Measurements from ENCODE around the gene SNX30. TPM values are rescaled to one million over a fixed set of nuclear protein-coding genes. Genes with fewer than 3 reads are reported as not detected.

Gene SNX30
- total and polyA plus RNA-seq, 2 donors from 2014 or later = 7.9 to 22.9 TPM

DNA sequence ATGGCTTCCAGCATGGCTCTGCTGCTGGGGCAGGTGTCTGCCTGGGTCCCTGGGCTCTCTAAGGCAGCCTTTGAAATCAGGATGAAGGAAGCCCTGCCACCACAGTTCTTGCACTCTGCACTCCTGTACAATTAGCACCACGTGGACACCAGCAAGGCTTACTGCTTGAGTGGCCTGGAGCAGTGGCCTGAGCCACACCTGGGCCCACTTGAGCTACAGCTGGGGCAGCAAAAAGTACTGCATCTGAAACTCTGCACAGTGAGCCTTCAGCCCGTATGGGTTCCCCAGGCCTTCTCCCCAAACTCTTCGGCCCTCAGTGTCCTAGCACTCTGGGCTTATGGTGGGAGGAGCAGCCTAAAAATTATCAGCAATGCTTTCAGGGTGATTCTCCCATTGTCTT is 24.6 kb upstream of the SNX30 start:
- Histone ChIP-seq H3K9me3 (ENCODE audit: control insufficient read depth in 2 of 3, insufficient read depth in 1 of 3, low read length in 3 of 3) (no peaks in the 10 kb centered on the region), H3K27me3 (ENCODE audit: control insufficient read depth, insufficient read depth, low read length) (no peaks in the 10 kb centered on the region), H3K27ac (ENCODE audit: low read depth in 2 of 2, low read length in 2 of 2) (no peak overlapping the region), H3K36me3 (ENCODE audit: control insufficient read depth in 2 of 3, insufficient read depth in 3 of 3, low read length in 3 of 3) (no peaks in the 10 kb centered on the region), H3K9ac (ENCODE audit: low read length in 3 of 3) (no peak overlapping the region), H3K4me1 (ENCODE audit: control insufficient read depth in 2 of 3, insufficient read depth in 2 of 3, low read depth in 1 of 3, low read length in 3 of 3) (peaks cover 0 to 3% (median 3%) of the 10 kb centered on the region in 3 donors), H3K4me3 (ENCODE audit: low read length in 3 of 3) (no peak overlapping the region)
- TF ChIP-seq, protein P1, sequence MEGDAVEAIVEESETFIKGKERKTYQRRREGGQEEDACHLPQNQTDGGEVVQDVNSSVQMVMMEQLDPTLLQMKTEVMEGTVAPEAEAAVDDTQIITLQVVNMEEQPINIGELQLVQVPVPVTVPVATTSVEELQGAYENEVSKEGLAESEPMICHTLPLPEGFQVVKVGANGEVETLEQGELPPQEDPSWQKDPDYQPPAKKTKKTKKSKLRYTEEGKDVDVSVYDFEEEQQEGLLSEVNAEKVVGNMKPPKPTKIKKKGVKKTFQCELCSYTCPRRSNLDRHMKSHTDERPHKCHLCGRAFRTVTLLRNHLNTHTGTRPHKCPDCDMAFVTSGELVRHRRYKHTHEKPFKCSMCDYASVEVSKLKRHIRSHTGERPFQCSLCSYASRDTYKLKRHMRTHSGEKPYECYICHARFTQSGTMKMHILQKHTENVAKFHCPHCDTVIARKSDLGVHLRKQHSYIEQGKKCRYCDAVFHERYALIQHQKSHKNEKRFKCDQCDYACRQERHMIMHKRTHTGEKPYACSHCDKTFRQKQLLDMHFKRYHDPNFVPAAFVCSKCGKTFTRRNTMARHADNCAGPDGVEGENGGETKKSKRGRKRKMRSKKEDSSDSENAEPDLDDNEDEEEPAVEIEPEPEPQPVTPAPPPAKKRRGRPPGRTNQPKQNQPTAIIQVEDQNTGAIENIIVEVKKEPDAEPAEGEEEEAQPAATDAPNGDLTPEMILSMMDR (IDR thresholded peaks at IDR 0.05; ENCODE audit: borderline replicate concordance, extremely low read depth, insufficient read depth) = no peak
- intact Hi-C loops (cut with DNase I) = no loop called here
- no peak for DNase-seq
- no peak for FAIRE-seq

DNA sequence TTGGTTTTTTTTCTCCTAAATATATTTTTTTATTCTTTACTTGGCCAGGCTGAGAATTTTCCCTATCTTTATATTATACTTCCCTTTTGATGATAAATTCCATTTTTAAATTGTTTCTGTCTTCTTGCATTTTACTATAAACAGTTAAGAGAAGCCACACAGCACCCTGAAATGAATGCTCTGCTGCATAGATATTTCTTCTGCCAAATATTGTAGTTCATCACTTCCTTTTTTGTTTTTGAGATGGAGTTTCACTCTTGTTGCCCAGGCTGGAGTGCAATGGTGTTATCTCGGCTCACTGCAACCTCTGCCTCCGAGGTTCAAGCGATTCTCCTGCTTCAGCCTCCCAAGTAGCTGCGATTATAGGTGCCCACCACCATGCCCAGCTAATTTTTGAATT is 24.1 kb upstream of the SNX30 start:
- H3K4me3 ChIP-seq (ENCODE audit: low read length in 3 of 3) = no peak overlapping the region
- no peak for FAIRE-seq
- TF ChIP-seq, protein P1 (IDR thresholded peaks at IDR 0.05; ENCODE audit: borderline replicate concordance, extremely low read depth, insufficient read depth) = no peak
- H3K36me3 ChIP-seq (ENCODE audit: control insufficient read depth in 2 of 3, insufficient read depth in 3 of 3, low read length in 3 of 3) = no peaks in the 10 kb centered on the region
- H3K9ac ChIP-seq (ENCODE audit: low read length in 3 of 3) = no peak overlapping the region
- no peak overlapping the region for H3K27ac ChIP-seq (ENCODE audit: low read depth in 2 of 2, low read length in 2 of 2)
- H3K27me3 ChIP-seq (ENCODE audit: control insufficient read depth, insufficient read depth, low read length) = no peaks in the 10 kb centered on the region
- peaks cover 0 to 5% (median 3%) of the 10 kb centered on the region in 3 donors for H3K4me1 ChIP-seq (ENCODE audit: control insufficient read depth in 2 of 3, insufficient read depth in 2 of 3, low read depth in 1 of 3, low read length in 3 of 3)
- no peak for DNase-seq
- intact Hi-C loops (cut with DNase I) = no loop called here
- no peaks in the 10 kb centered on the region for H3K9me3 ChIP-seq (ENCODE audit: control insufficient read depth in 2 of 3, insufficient read depth in 1 of 3, low read length in 3 of 3)

DNA sequence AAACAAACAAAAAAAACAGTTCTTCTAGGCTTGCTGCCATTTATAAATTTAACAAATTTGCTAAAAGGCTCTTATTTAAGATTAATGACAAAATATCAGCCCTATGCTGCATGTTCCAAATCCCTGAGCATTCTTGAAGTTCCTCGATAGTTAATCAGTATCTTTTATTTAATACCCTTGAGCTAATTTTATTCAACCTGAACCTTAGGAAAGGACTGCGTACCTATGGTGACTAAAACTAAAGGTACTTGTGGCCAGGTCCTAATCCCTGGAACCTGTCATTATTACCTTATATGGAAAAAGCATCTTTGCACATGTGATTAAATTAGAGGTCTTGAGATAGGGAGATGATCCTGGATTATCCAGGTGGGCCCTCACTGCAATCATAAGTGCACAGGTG is 22.2 kb upstream of the SNX30 start:
- no peak for FAIRE-seq
- peak overlapping the region; percentile 14 to 84 for H3K27ac ChIP-seq (ENCODE audit: low read depth in 2 of 2, low read length in 2 of 2)
- TF ChIP-seq, protein P1 (IDR thresholded peaks at IDR 0.05; ENCODE audit: borderline replicate concordance, extremely low read depth, insufficient read depth) = no peak

DNA sequence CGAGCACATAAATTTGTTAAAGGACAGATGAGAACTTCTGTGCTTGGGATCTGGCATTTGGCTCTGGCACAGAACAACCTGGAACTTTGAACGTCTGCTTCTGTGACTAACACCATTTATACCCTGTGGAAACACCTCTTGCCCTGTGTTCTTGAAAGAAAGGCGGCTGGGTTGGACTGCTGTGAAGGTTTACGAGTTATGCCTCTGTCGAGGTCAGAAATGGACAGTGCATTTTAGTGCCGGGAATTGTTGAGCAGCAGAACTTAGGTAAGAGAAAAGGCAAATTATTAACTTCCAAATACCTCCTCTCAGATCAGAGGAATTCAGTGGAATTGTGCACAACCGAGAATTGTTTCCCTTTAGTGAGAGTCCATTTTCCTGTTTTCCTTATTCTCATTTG is 18.6 kb upstream of the SNX30 start:
- DNase-seq (peak in 3 of 5 donors; percentile 26 to 62 (median 56)), FAIRE-seq (no peak)
- intact Hi-C loops (cut with DNase I) = no loop called here
- Histone ChIP-seq H3K27me3 (ENCODE audit: control insufficient read depth, insufficient read depth, low read length) (no peaks in the 10 kb centered on the region), H3K4me1 (ENCODE audit: control insufficient read depth in 2 of 3, insufficient read depth in 2 of 3, low read depth in 1 of 3, low read length in 3 of 3) (peaks cover 0 to 8% (median 5%) of the 10 kb centered on the region in 3 donors), H3K9me3 (ENCODE audit: control insufficient read depth in 2 of 3, insufficient read depth in 1 of 3, low read length in 3 of 3) (no peaks in the 10 kb centered on the region), H3K27ac (ENCODE audit: low read depth in 2 of 2, low read length in 2 of 2) (peak overlapping the region; percentile 83 to 89), H3K9ac (ENCODE audit: low read length in 3 of 3) (no peak overlapping the region), H3K36me3 (ENCODE audit: control insufficient read depth in 2 of 3, insufficient read depth in 3 of 3, low read length in 3 of 3) (no peaks in the 10 kb centered on the region), H3K4me3 (ENCODE audit: low read length in 3 of 3) (peak overlapping the region in 1 of 3 donors; percentile 36)
- TF ChIP-seq, protein P1 (IDR thresholded peaks at IDR 0.05; ENCODE audit: borderline replicate concordance, extremely low read depth, insufficient read depth) = no peak

More for the DNA sequence above, 22.2 kb upstream of the SNX30 start:
- H3K4me3 ChIP-seq (ENCODE audit: low read length in 3 of 3) = no peak overlapping the region
- no peaks in the 10 kb centered on the region for H3K27me3 ChIP-seq (ENCODE audit: control insufficient read depth, insufficient read depth, low read length)
- H3K4me1 ChIP-seq (ENCODE audit: control insufficient read depth in 2 of 3, insufficient read depth in 2 of 3, low read depth in 1 of 3, low read length in 3 of 3) = peaks cover 0 to 8% (median 5%) of the 10 kb centered on the region in 3 donors
- no peaks in the 10 kb centered on the region for H3K36me3 ChIP-seq (ENCODE audit: control insufficient read depth in 2 of 3, insufficient read depth in 3 of 3, low read length in 3 of 3)
- no peaks in the 10 kb centered on the region for H3K9me3 ChIP-seq (ENCODE audit: control insufficient read depth in 2 of 3, insufficient read depth in 1 of 3, low read length in 3 of 3)
- intact Hi-C loops (cut with DNase I) = no loop called here
- DNase-seq = no peak
- no peak overlapping the region for H3K9ac ChIP-seq (ENCODE audit: low read length in 3 of 3)
